ENCODE results near the gene LCE4A. TPM values are rescaled to one million over a fixed set of nuclear protein-coding genes. Genes with fewer than 3 reads are reported as not detected.

Gene LCE4A
- total and polyA plus RNA-seq, 4 donors: not detected

GRCh38 chr1:152757747-152758146 lies 49.8 kb downstream of the LCE4A start, which contains the start of gene KPRP:
Gene KPRP (plus strand): TSS chr1:152758025. CDS start chr1:152759589, 1,564 bp downstream.
- Histone ChIP-seq H3K4me1 (ENCODE audit: control insufficient read depth in 5 of 5, insufficient read depth in 5 of 5, low read length in 5 of 5) (no peaks in the 10 kb centered on the region), H3K4me3 (no peak within 1 kb of the TSS), H3K27ac (ENCODE audit: low read depth in 1 of 2, low read length in 1 of 2) (no peak within 1 kb of the TSS), H3K36me3 (ENCODE audit: control insufficient read depth in 4 of 4, insufficient read depth in 4 of 4, low read length in 4 of 4) (no peaks in the 10 kb centered on the region), H3K9ac (ENCODE audit: insufficient read depth in 1 of 2, low read length in 2 of 2) (no peak within 1 kb of the TSS), H3K9me3 (ENCODE audit: control insufficient read depth in 4 of 4, insufficient read depth in 3 of 4, low read length in 3 of 4) (peaks cover 0 to 5% (median 0%) of the 10 kb centered on the region in 4 donors), H3K27me3 (ENCODE audit: control insufficient read depth in 3 of 3, insufficient read depth in 3 of 3, low read length in 2 of 3) (peaks cover 0 to 1% (median 0%) of the 10 kb centered on the region in 3 donors)
- ATAC-seq (ENCODE audit: insufficient read depth, low FRiP score): no peak
- WGBS, 2 donors: 69 to 77% methylated on average over 6 of the region's 6 CpGs
- no peak for DNase-seq
- TF ChIP-seq CTCF (IDR thresholded peaks at IDR 0.05; ENCODE audit: control extremely low read depth, extremely low read depth): no peak

- DNase-seq: no peak
- WGBS, 2 donors: 80 to 88% methylated on average over 4 of the region's 4 CpGs
Measured at GRCh38 chr1:152758636-152759035, 50.7 kb downstream of the LCE4A start.

More at GRCh38 chr1:152758636-152759035, 50.7 kb downstream of the LCE4A start:
- Histone ChIP-seq H3K27ac (ENCODE audit: low read depth in 1 of 2, low read length in 1 of 2) (no peak overlapping the region), H3K36me3 (ENCODE audit: control insufficient read depth in 4 of 4, insufficient read depth in 4 of 4, low read length in 4 of 4) (no peaks in the 10 kb centered on the region), H3K4me3 (no peak overlapping the region), H3K9me3 (ENCODE audit: control insufficient read depth in 4 of 4, insufficient read depth in 3 of 4, low read length in 3 of 4) (peaks cover 0 to 7% (median 0%) of the 10 kb centered on the region in 4 donors), H3K9ac (ENCODE audit: insufficient read depth in 1 of 2, low read length in 2 of 2) (no peak overlapping the region), H3K27me3 (ENCODE audit: control insufficient read depth in 3 of 3, insufficient read depth in 3 of 3, low read length in 2 of 3) (no peaks in the 10 kb centered on the region), H3K4me1 (ENCODE audit: control insufficient read depth in 5 of 5, insufficient read depth in 5 of 5, low read length in 5 of 5) (no peaks in the 10 kb centered on the region)
- TF ChIP-seq CTCF (IDR thresholded peaks at IDR 0.05; ENCODE audit: control extremely low read depth, extremely low read depth): no peak
- ATAC-seq (ENCODE audit: insufficient read depth, low FRiP score): no peak

Other genes with a start within 250 kb of the LCE4A start
- not detected for gene LCE5A, start 197.4 kb upstream of the LCE4A start, total RNA-seq
- under 1 TPM in 1 of 2 donors, not detected in 1; 0.07 TPM for gene LCE5A, start 197.4 kb upstream of the LCE4A start, polyA plus RNA-seq
- gene CRCT1, start 193.7 kb upstream of the LCE4A start, total RNA-seq: not detected
- not detected for gene CRCT1, start 193.7 kb upstream of the LCE4A start, polyA plus RNA-seq
- gene LCE3E, start 141.4 kb upstream of the LCE4A start, total RNA-seq: not detected
- not detected for gene LCE3E, start 141.4 kb upstream of the LCE4A start, polyA plus RNA-seq
- not detected for gene LCE3D, start 127.6 kb upstream of the LCE4A start, total RNA-seq
- gene LCE3D, start 127.6 kb upstream of the LCE4A start, polyA plus RNA-seq: not detected
- not detected for gene LCE3C, start 107.9 kb upstream of the LCE4A start, total RNA-seq
- not detected for gene LCE3C, start 107.9 kb upstream of the LCE4A start, polyA plus RNA-seq
- not detected for gene LCE3B, start 94.3 kb upstream of the LCE4A start, total RNA-seq
- gene LCE3B, start 94.3 kb upstream of the LCE4A start, polyA plus RNA-seq: not detected
- gene LCE3A, start 85.1 kb upstream of the LCE4A start, total RNA-seq: not detected
- not detected for gene LCE3A, start 85.1 kb upstream of the LCE4A start, polyA plus RNA-seq
- gene LCE2D, start 44.8 kb upstream of the LCE4A start, total RNA-seq: not detected
- gene LCE2D, start 44.8 kb upstream of the LCE4A start, polyA plus RNA-seq: not detected
- gene LCE2C, start 32.9 kb upstream of the LCE4A start, total RNA-seq: not detected
- not detected for gene LCE2C, start 32.9 kb upstream of the LCE4A start, polyA plus RNA-seq
- gene LCE2B, start 22.0 kb upstream of the LCE4A start, total RNA-seq: not detected
- not detected for gene LCE2B, start 22.0 kb upstream of the LCE4A start, polyA plus RNA-seq
- not detected for gene LCE2A, start 9.8 kb upstream of the LCE4A start, total RNA-seq
- gene LCE2A, start 9.8 kb upstream of the LCE4A start, polyA plus RNA-seq: not detected
- gene KPRP, start 49.9 kb downstream of the LCE4A start, total RNA-seq: not detected
- not detected for gene KPRP, start 49.9 kb downstream of the LCE4A start, polyA plus RNA-seq
- not detected for gene LCE1F, start 67.0 kb downstream of the LCE4A start, total RNA-seq
- gene LCE1F, start 67.0 kb downstream of the LCE4A start, polyA plus RNA-seq: not detected
- not detected for gene LCE1E, start 78.1 kb downstream of the LCE4A start, total RNA-seq
- not detected for gene LCE1E, start 78.1 kb downstream of the LCE4A start, polyA plus RNA-seq
- not detected for gene LCE1D, start 88.6 kb downstream of the LCE4A start, total RNA-seq
- gene LCE1D, start 88.6 kb downstream of the LCE4A start, polyA plus RNA-seq: not detected
- not detected for gene LCE1C, start 98.5 kb downstream of the LCE4A start, total RNA-seq
- not detected for gene LCE1C, start 98.5 kb downstream of the LCE4A start, polyA plus RNA-seq
- not detected for gene LCE1B, start 103.8 kb downstream of the LCE4A start, total RNA-seq
- not detected for gene LCE1B, start 103.8 kb downstream of the LCE4A start, polyA plus RNA-seq
- gene LCE1A, start 119.3 kb downstream of the LCE4A start, total RNA-seq: not detected
- gene LCE1A, start 119.3 kb downstream of the LCE4A start, polyA plus RNA-seq: not detected
- not detected for gene LCE6A, start 134.7 kb downstream of the LCE4A start, total RNA-seq
- not detected for gene LCE6A, start 134.7 kb downstream of the LCE4A start, polyA plus RNA-seq
- gene LCE7A, start 151.8 kb downstream of the LCE4A start, total RNA-seq: not detected
- gene LCE7A, start 151.8 kb downstream of the LCE4A start, polyA plus RNA-seq: not detected
- gene SMCP, start 170.2 kb downstream of the LCE4A start, total RNA-seq: not detected
- not detected for gene SMCP, start 170.2 kb downstream of the LCE4A start, polyA plus RNA-seq
- under 1 TPM in 1 of 2 donors, not detected in 1; 0.31 TPM for gene IVL, start 200.4 kb downstream of the LCE4A start, total RNA-seq
- gene IVL, start 200.4 kb downstream of the LCE4A start, polyA plus RNA-seq: under 1 TPM; 0.22 to 0.52 TPM
- gene SPRR5, start 239.0 kb downstream of the LCE4A start, total RNA-seq: not detected
- gene SPRR5, start 239.0 kb downstream of the LCE4A start, polyA plus RNA-seq: under 1 TPM in 1 of 2 donors, not detected in 1; 0.05 TPM

Data from lung (tissue), 12 donors.